Head of caudate nucleus (tissue), 42 donors: Measurements from ENCODE around the gene ST6GALNAC6.
A peak's percentile ranks its signal among the peaks of the same experiment; 100 is the strongest.
"Not testable (repeated sequence)": the region's sequence is repeated elsewhere in the genome, so short reads cannot be mapped to it uniquely, and the experiment has no call there.

Experiments
- DNase-seq, 42 donors: peaks; one replicate each; pipeline versions ENCODE4 v3.0.0 to v3.0.0-alpha.2; 2020 to 2021; ENCODE audit warnings: mixed read lengths in 7 of 42
- intact Hi-C: fragments of 100-400 bp; cut with DNase I; formaldehyde crosslinking; loops from one replicate; pipeline ENCODE4 v1.15.0; 2022

ST6GALNAC6 gene

DNA sequence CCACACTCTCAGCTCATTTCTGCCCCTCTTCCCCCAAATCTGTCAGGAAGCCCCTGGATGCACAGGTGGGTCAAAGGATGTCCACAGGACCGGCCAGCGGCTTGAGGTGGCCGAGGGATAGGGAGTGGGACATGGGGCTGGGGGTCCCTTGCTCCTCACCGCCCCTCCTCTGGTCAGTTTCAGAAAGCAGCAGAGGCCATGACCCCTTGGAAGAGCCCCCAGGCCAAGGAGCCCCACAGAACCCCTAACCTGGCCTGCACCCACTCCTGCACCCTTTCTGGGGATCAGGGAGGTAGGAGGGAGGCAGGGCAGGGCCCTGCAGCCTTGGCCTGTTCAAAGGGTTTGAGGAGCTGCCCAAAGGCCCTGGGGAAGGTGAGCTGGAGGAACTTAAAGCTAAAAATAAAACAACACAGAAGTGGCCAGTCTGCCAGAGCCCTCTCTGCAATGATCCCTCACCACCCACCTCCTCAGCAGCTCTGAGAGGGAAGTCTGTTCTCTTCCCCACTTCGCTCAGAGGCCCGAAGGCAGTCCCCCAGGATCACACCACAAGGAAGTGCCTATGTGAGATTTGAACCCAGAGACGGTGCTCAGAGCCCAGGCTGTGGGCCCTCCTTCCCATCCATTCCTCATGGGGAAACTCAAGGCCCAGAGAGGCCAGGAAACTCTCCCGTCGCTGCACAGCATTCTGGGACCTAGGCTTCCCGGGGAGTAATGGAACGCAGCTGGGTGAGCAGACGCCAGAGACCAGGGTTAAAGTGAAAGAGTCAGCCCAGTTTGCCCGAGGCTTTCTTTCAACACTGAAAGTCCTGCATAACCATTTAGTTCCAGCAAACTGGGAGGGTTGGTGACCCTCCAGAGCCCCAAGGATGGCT is 45.9 kb downstream of the ST6GALNAC6 start:
- no peak for DNase-seq
- intact Hi-C loops: no loop called here

DNA sequence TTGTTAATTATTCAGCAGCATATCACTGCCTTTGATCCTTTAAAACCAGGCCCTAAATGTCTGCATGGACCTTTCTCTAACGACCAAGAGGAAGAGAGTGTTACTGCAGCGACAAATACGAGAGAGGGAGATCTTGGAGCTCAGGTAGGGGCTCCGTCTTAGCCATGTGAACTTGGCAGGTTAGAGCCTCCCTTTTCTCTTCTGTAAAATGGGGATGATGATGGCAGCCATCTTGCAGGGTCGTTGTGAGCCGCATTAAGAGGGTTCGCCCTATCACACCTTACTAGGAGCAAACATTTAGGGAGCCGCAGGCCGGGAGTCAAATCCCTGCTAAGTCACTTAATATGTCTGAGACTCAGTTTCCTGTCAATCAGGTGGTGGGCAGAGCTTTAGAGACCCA is 46.6 kb downstream of the ST6GALNAC6 start:
- intact Hi-C loops: no loop called here
- no peak for DNase-seq

GRCh38 chr9:127850286-127850830 is 49.0 kb downstream of the ST6GALNAC6 start:
- intact Hi-C loops: no loop called here
- no peak for DNase-seq

GRCh38 chr9:127848756-127849504 is 50.5 kb downstream of the ST6GALNAC6 start:
- intact Hi-C loops: no loop called here
- no peak for DNase-seq

DNA sequence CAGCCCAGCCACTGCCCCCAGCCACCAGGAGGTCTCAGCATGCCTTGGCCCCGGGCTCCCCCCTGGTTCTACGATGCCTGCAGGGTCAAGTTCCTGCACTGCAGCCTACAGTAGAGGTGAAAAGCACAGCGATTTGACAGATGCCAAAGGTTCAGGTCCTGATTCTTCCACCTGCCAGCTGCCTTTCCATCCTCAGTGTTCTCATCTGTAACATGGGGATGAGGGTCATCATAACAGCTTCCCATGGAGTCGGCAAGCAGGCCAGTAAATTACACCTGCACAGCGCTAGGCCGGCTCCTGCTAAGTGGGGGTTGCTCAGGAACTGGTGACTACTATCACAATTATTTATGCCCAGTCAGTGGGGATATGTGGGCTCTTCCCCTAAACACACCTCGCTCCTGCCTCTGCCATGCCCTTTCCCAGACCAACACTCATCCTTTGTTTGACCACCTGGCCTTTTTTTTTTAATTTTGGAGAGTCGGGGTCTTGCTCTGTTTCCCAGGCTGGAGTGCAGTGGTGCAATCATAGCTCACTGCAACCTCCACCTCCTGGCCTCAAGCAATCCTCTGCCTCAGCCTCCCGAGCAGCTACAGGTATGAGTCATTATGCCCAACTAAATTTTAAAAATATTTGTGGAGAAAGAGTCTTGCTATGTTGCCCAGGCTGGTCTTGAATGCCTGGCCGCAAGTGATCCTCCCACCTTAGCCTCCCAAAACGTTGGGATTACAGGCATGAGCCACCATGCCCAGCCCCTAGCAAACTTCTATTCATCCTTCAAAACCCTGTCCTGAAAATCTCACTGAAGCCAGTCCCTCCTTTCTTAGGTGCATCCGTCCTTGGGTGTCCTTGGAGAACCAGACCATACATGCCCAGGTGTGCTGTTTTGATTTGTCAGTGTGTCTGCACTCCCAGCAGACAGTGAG is 51.3 kb downstream of the ST6GALNAC6 start:
- no peak for DNase-seq
- intact Hi-C loops: no loop called here

DNA sequence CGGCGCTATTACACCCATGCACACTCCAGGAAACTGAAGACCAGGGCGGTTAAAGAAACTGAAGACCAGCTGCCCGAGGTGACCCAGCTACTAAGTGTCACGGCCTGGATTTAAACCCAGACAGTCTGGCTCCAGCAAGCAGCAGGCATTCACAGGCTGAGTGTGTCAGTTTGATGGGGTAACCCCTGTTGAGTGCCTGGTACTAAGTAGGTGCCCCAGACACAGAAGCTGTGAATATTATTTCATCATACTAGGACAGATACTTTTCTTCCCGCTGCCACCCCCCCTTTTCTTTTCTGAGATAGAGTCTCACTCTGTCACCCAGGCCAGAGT is 52.3 kb downstream of the ST6GALNAC6 start:
- intact Hi-C loops: no loop called here
- no peak for DNase-seq

DNA sequence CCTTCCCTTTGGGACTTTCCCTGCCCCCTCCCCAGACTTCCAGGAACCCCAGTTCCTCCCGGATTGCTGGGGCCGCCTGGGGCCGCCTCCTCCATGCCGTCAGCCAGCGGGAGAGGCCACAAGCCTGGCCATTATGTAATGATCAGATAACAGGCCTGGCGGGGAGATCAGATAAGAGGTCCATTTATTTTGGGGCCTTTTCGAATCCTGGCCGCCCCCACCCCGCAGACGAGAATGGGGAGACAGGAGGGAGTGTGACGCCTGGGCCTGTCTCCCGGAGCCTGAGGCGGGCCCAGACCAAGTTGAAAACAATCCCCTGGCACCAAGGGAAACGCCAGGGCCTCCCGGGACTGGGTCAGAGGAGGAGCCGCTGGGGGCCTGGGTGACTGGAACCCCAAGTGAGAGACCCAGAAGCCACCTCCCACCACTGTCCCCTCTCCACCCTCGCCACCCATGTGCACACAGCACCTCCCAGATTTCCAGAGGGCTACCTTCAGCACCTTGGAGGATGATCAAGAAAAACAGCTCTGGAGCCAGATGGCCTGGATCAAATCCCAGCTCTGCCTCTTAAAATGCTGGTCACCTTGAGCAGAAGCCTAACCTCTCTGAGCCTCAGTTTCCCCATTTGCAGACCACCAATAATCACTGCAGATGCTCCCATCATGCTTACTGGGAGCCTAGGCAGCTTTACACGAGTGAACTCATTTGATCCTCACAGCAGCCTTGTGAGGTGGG is 52.8 kb downstream of the ST6GALNAC6 start:
- DNase-seq: no peak
- intact Hi-C loops: no loop called here

DNA sequence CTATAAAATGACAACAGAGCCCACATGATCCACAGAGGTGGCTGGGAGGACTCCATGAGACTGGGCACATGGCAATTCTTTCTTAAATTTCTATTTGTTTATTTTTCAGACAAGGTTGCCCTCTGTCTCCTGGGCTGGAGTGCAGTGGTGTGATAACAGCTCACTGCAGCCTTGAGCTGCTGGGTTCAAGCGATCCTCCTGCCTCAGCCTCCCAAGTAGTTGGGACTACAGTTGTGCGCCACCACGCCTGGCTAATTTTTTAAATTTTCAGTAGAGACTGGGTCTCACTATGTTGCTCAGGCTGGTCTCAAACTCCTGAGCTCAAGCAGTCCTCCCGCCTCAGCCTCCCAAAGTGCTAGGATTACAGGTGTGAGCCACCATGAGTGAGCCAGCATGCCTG is 53.8 kb downstream of the ST6GALNAC6 start:
- intact Hi-C loops, DNase-seq: not testable (repeated sequence)

DNA sequence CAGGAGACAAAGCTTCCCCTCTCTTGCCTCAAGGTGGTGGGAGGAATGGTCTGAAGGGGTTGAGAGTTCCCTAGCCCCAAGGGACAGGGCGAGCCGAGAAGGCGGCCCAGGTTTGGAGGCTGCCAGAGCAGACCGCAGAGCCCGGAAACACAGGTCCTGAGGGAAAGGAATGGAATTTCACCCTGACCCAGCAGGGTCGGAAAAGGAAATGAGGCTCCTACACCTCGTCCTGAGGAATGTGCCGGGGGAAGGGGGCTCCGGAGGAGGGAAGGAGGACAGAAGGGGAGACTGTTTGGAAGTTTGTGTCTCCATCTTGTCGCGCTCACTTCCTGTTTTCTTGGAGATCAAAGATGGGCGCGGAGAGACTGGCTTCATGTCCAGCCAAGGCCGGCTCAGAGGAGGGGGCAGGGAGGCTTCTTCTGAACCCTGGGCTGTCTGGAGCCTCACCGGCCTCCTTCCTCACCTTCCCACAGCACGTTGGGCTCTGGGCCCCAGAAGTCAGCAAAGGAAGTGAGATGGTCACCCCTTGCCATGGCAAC is 54.5 kb downstream of the ST6GALNAC6 start:
- intact Hi-C loops: no loop called here
- DNase-seq: no peak

DNA sequence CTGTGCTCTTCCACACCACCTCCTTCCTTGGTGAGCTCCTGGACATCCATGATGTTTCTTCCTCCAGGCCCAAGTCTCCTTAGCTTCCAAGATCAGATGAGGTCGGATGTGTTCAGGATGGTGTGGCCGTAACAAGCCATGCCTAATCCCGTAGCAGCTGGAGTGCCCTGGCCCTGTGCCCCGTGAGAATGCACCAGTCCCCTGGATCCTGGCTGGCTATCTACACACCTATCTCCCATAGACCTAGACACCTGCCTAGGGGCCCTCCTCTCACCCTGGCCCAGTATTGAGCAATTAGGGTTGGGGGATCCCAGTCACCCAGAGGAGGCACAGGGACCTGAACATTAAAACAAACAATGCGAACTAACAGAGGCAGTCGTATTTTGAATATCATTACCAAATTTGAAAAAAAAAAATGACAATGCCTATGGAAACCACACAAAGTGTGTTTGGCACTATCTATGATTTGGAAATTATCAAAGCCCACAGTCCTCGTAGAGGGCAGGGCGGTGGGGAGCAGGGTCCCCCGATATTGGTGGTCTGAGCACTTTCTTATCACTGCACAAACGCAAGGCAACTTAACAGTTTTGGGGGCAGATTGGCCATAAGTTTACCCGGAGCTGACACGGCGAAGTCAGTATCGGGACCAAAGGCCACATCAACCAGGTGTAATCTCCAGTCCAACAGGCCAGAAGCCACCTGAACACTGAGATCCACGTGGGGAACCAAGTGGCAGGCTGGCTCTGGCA is 58.1 kb downstream of the ST6GALNAC6 start:
- no peak for DNase-seq

GRCh38 chr9:127838375-127839078 is 60.9 kb downstream of the ST6GALNAC6 start:
- intact Hi-C loops: no loop called here
- DNase-seq: peak in 8 of 42 donors; percentile 12 to 48 (median 26)

More for the DNA sequence above, 58.1 kb downstream of the ST6GALNAC6 start:
- intact Hi-C loops: no loop called here

DNA sequence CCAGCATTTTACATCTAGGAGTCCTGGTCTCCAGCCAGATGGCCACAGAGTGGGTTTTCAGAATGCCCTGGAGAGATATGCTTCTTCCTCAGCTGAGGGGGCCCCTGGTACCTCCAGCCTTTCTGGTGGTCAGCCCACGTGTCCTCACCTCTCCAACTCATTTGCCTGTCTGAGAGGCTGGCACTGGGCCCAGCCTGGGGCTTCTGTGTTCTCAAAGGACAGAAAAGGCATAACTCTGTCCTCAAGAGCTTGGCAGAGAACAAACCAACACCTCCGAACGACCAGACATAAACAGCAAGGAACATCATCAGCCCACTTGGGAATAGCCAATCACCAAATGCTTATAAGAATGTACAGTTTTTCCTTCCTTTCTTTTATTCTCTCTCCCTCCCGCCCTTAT is 62.1 kb downstream of the ST6GALNAC6 start:
- intact Hi-C loops: no loop called here

GRCh38 chr9:127836561-127836960 is 62.8 kb downstream of the ST6GALNAC6 start:
- DNase-seq, intact Hi-C loops: not testable (repeated sequence)

More for the DNA sequence above, 62.1 kb downstream of the ST6GALNAC6 start:
- no peak for DNase-seq

GRCh38 chr9:127835991-127836516 is 63.3 kb downstream of the ST6GALNAC6 start:
- peak in 4 of 42 donors; percentile 11 to 30 (median 18) for DNase-seq

More at GRCh38 chr9:127835991-127836516, 63.3 kb downstream of the ST6GALNAC6 start:
- intact Hi-C loops: no loop called here
